Nephron progenitor cell (in vitro differentiated cells): ENCODE measurements around the gene WDPCP.

Experiments used
- DNase-seq: peaks from one replicate; pipeline ENCODE4 v3.0.0; 2021
- H3K27ac Mint-ChIP-seq: 2 replicates; pipeline ENCODE4 v1.8.0; 2021; ENCODE audit warnings: mild to moderate bottlenecking, moderate library complexity, mixed read lengths
- H3K27me3 Mint-ChIP-seq: 2 replicates; pipeline ENCODE4 v1.8.0; 2021; ENCODE audit warnings: mild to moderate bottlenecking, low read depth, mixed read lengths; ENCODE audit not compliant: poor library complexity
- H3K36me3 Mint-ChIP-seq: 2 replicates; pipeline ENCODE4 v1.8.0; 2021; ENCODE audit warnings: low read depth, mixed read lengths
- H3K4me1 Mint-ChIP-seq: 2 replicates; pipeline ENCODE4 v1.8.0; 2021; ENCODE audit warnings: mixed read lengths
- H3K4me3 Mint-ChIP-seq: 2 replicates; pipeline ENCODE4 v1.8.0; 2021; ENCODE audit warnings: mild to moderate bottlenecking, moderate library complexity, mixed read lengths
- H3K9me3 Mint-ChIP-seq: 2 replicates; pipeline ENCODE4 v1.8.0; 2021; ENCODE audit warnings: mild to moderate bottlenecking, moderate library complexity, mixed read lengths
- CTCF ChIP-seq: fragments of 200-600 bp; sonication (generic); IDR thresholded peaks from 2 replicates; pipeline ENCODE4 v1.5.0; 2021; ENCODE audit warnings: antibody characterized with exemption

Gene WDPCP

GRCh38 chr2:63538390-63538789, 49.9 kb downstream of the WDPCP start:
- Mint-ChIP-seq H3K4me1 (no peaks in the 10 kb centered on the region), H3K36me3 (peaks cover 5% of the 10 kb centered on the region), H3K9me3 (peaks cover 26% of the 10 kb centered on the region), H3K4me3 (no peak overlapping the region), H3K27ac (no peak overlapping the region), H3K27me3 (no peaks in the 10 kb centered on the region)
- no peak for TF ChIP-seq CTCF
- DNase-seq, result no peak

GRCh38 chr2:63537306-63537705, 51.0 kb downstream of the WDPCP start:
- no peaks in the 10 kb centered on the region for H3K4me1 Mint-ChIP-seq
- no peak for TF ChIP-seq CTCF
- no peak for DNase-seq
- H3K27ac Mint-ChIP-seq, result no peak overlapping the region
- H3K9me3 Mint-ChIP-seq, result peaks cover 37% of the 10 kb centered on the region
- H3K36me3 Mint-ChIP-seq, result peaks cover 8% of the 10 kb centered on the region
- no peak overlapping the region for H3K4me3 Mint-ChIP-seq
- H3K27me3 Mint-ChIP-seq, result no peaks in the 10 kb centered on the region

GRCh38 chr2:63530704-63531279, 57.5 kb downstream of the WDPCP start:
- Mint-ChIP-seq H3K4me1 (no peaks in the 10 kb centered on the region), H3K27ac (no peak overlapping the region), H3K9me3 (peaks cover 56% of the 10 kb centered on the region), H3K4me3 (no peak overlapping the region), H3K36me3 (peaks cover 12% of the 10 kb centered on the region), H3K27me3 (peaks cover 4% of the 10 kb centered on the region)
- DNase-seq, result no peak
- no peak for TF ChIP-seq CTCF

- peaks cover 11% of the 10 kb centered on the region for H3K36me3 Mint-ChIP-seq
- H3K27me3 Mint-ChIP-seq, result peaks cover 4% of the 10 kb centered on the region
- H3K9me3 Mint-ChIP-seq, result peaks cover 53% of the 10 kb centered on the region
- no peak overlapping the region for H3K27ac Mint-ChIP-seq
- H3K4me1 Mint-ChIP-seq, result no peaks in the 10 kb centered on the region
- TF ChIP-seq CTCF, result no peak
- DNase-seq, result no peak
- H3K4me3 Mint-ChIP-seq, result no peak overlapping the region
Measured at GRCh38 chr2:63525905-63526304, 62.4 kb downstream of the WDPCP start.

- Mint-ChIP-seq H3K4me1 (no peaks in the 10 kb centered on the region), H3K4me3 (no peak overlapping the region), H3K27me3 (no peaks in the 10 kb centered on the region), H3K9me3 (peaks cover 54% of the 10 kb centered on the region), H3K36me3 (peaks cover 22% of the 10 kb centered on the region), H3K27ac (no peak overlapping the region)
- DNase-seq, result no peak
- TF ChIP-seq CTCF, result no peak
Measured at GRCh38 chr2:63522950-63523349, 65.3 kb downstream of the WDPCP start.

- DNase-seq, result no peak
- H3K4me1 Mint-ChIP-seq, result no peaks in the 10 kb centered on the region
- H3K9me3 Mint-ChIP-seq, result peaks cover 54% of the 10 kb centered on the region
- H3K36me3 Mint-ChIP-seq, result peaks cover 22% of the 10 kb centered on the region
- no peak overlapping the region for H3K4me3 Mint-ChIP-seq
- H3K27ac Mint-ChIP-seq, result no peak overlapping the region
- H3K27me3 Mint-ChIP-seq, result no peaks in the 10 kb centered on the region
- no peak for TF ChIP-seq CTCF
Measured at GRCh38 chr2:63520793-63521192, 67.5 kb downstream of the WDPCP start.
